BE2C (cell line): ENCODE measurements around the gene PRKAB1.
"Not testable (repeated sequence)": the region's sequence is repeated elsewhere in the genome, so short reads cannot be mapped to it uniquely, and the experiment has no call there.

ENCODE experiments used
- DNase-seq: peaks from one replicate; pipeline ENCODE4 v3.0.0-alpha.2; 2020
- H3K27me3 ChIP-seq: fragments of 250-450 bp; sonication (Bioruptor Pico); 2 replicates; pipeline ENCODE4 v1.5.1; 2020; ENCODE audit warnings: mild to moderate bottlenecking
- H3K36me3 ChIP-seq: fragments of 250-450 bp; sonication (Bioruptor Pico); 2 replicates; pipeline ENCODE4 v1.5.1; 2020; ENCODE audit warnings: mild to moderate bottlenecking
- H3K4me1 ChIP-seq: fragments of 250-450 bp; sonication (Bioruptor Pico); 2 replicates; pipeline ENCODE4 v1.5.1; 2020
- H3K4me3 ChIP-seq: 2 replicates; pipeline ENCODE4 v1.5.1; 2011; ENCODE audit warnings: low read depth, low read length
- H3K9me3 ChIP-seq: fragments of 250-450 bp; sonication (Bioruptor Pico); 2 replicates; pipeline ENCODE4 v1.5.1; 2020
- CTCF ChIP-seq: IDR thresholded peaks from 2 replicates; pipeline ENCODE4 v1.5.1; 2012; ENCODE audit warnings: mild to moderate bottlenecking, low read depth, low read length

The PRKAB1 gene

GRCh38 chr12:119705182-119705581, 37.2 kb downstream of the PRKAB1 start:
- Histone ChIP-seq H3K36me3 (peaks cover 47% of the 10 kb centered on the region), H3K4me1 (no peaks in the 10 kb centered on the region; the same call in 1 of the 2 replicates), H3K9me3 (no peaks in the 10 kb centered on the region), H3K4me3 (no peak overlapping the region), H3K27me3 (no peaks in the 10 kb centered on the region)
- no peak for TF ChIP-seq CTCF
- no peak for DNase-seq

- peaks cover 49% of the 10 kb centered on the region for H3K36me3 ChIP-seq
- not testable (repeated sequence) for DNase-seq, H3K4me3 ChIP-seq, H3K27me3 ChIP-seq, H3K9me3 ChIP-seq, H3K4me1 ChIP-seq
Measured at GRCh38 chr12:119706427-119706826, 38.5 kb downstream of the PRKAB1 start.

GRCh38 chr12:119710374-119710964, 42.5 kb downstream of the PRKAB1 start:
- no peaks in the 10 kb centered on the region for H3K9me3 ChIP-seq
- TF ChIP-seq CTCF: no peak
- H3K27me3 ChIP-seq: no peaks in the 10 kb centered on the region
- peaks cover 68% of the 10 kb centered on the region for H3K36me3 ChIP-seq
- no peak for DNase-seq
- H3K4me1 ChIP-seq: no peaks in the 10 kb centered on the region
- no peak overlapping the region for H3K4me3 ChIP-seq

GRCh38 chr12:119710965-119711551, 43.1 kb downstream of the PRKAB1 start:
- no peaks in the 10 kb centered on the region for H3K27me3 ChIP-seq
- peaks cover 71% of the 10 kb centered on the region for H3K36me3 ChIP-seq
- no peak overlapping the region for H3K4me3 ChIP-seq
- TF ChIP-seq CTCF: no peak
- no peak for DNase-seq
- H3K9me3 ChIP-seq: no peaks in the 10 kb centered on the region
- no peaks in the 10 kb centered on the region for H3K4me1 ChIP-seq

- TF ChIP-seq CTCF: no peak
- Histone ChIP-seq H3K4me1 (no peaks in the 10 kb centered on the region), H3K9me3 (no peaks in the 10 kb centered on the region), H3K4me3 (no peak overlapping the region), H3K36me3 (peaks cover 70% of the 10 kb centered on the region), H3K27me3 (no peaks in the 10 kb centered on the region)
- no peak for DNase-seq
Measured at GRCh38 chr12:119711693-119712092, 43.8 kb downstream of the PRKAB1 start.

- no peak for DNase-seq
- no peak for TF ChIP-seq CTCF
- no peak overlapping the region for H3K4me3 ChIP-seq
- no peaks in the 10 kb centered on the region for H3K4me1 ChIP-seq
- H3K36me3 ChIP-seq: peaks cover 68% of the 10 kb centered on the region
- H3K27me3 ChIP-seq: no peaks in the 10 kb centered on the region
- no peaks in the 10 kb centered on the region for H3K9me3 ChIP-seq
Measured at GRCh38 chr12:119712721-119713120, 44.8 kb downstream of the PRKAB1 start.
